K562 (cell line): ENCODE results near the gene PSMA8. TPM values are rescaled to one million over a fixed set of nuclear protein-coding genes. Genes with fewer than 3 reads are reported as not detected.

Source experiments
- ATAC-seq: fragments of 200-7000 bp; cut with Tn5 transposase; 3 replicates; pipeline ENCODE4 v1.9.1; 2020; ENCODE audit warnings: moderate library complexity
- BruUV-seq: library from RNA; stranded (reverse); fragments of 400-500 nt; replicated peaks from 2 replicates; lab custom pipeline; 2021; lab: Mats Ljungman, UMichigan
- CTCF ChIA-PET: fragments of 300-600 bp; formaldehyde crosslinking; extraction: SDS; loops from one replicate; lab custom pipeline; 2021; ENCODE audit warnings: low intra/inter-chr PET ratio; lab: Yijun Ruan, JAX
- POLR2A ChIA-PET: fragments of 300-600, 350-650 bp; sonication (Branson Sonifier 250); formaldehyde crosslinking; extraction: SDS; loops from one replicate; lab custom pipeline; 2021; ENCODE audit warnings: antibody characterized with exemption, inconsistent platforms; lab: Yijun Ruan, JAX
- DNase-seq, 4 experiments: peaks; one replicate each; pipeline versions ENCODE4 v3.0.0 to v3.0.0-alpha.2; 2011 to 2018; ENCODE audit warnings: low spot score in 3 of 4, mixed read lengths in 3 of 4; ENCODE audit errors: extremely low read depth in 1 of 4
- FAIRE-seq: peaks from 2 replicates; lab custom pipeline; 2011; peaks lifted over from hg19 to GRCh38; lab: Jason Lieb, UNC
- H2AFZ ChIP-seq: 2 replicates; pipeline ENCODE4 v1.6.0; 2011; ENCODE audit warnings: low read depth, low read length, control low read depth, inconsistent platforms
- H3K27ac ChIP-seq: fragments of 200-600 bp; 3 replicates; pipeline ENCODE4 v1.8.0; 2011; ENCODE audit warnings: low read depth, mild to moderate bottlenecking, control low read depth, inconsistent platforms, low read length, moderate library complexity, mixed read lengths; ENCODE audit errors: extremely low read depth
- H3K27me3 ChIP-seq, 2 experiments: fragments of 300-600 bp in 1 of 2; 2 replicates in 1 of 2; 3 replicates in 1 of 2; pipeline versions ENCODE4 v1.6.0 to v1.8.0; 2011; ENCODE audit warnings: inconsistent platforms in 2 of 2, low read length in 2 of 2, mild to moderate bottlenecking in 1 of 2, mixed read lengths in 1 of 2, moderate library complexity in 1 of 2; ENCODE audit not compliant: control insufficient read depth in 2 of 2, insufficient read depth in 2 of 2
- H3K36me3 ChIP-seq: fragments of 300-600 bp; 3 replicates; pipeline ENCODE4 v1.8.0; 2011; ENCODE audit warnings: mild to moderate bottlenecking, low read length, inconsistent platforms; ENCODE audit not compliant: control insufficient read depth, insufficient read depth
- H3K4me1 ChIP-seq, 2 experiments: fragments of 200-600 bp in 1 of 2; replicated peaks in 1 of 2; 2 replicates in 1 of 2; 3 replicates in 1 of 2; pipeline versions ENCODE4 v1.5.1 to v1.8.0; 2011; ENCODE audit warnings: inconsistent platforms in 2 of 2, low read length in 2 of 2, mild to moderate bottlenecking in 1 of 2, mixed read lengths in 1 of 2, moderate library complexity in 1 of 2; ENCODE audit not compliant: control insufficient read depth in 2 of 2, insufficient read depth in 2 of 2
- H3K4me2 ChIP-seq: 2 replicates; pipeline ENCODE4 v1.6.1; 2011; ENCODE audit warnings: low read length, control low read depth, inconsistent platforms, mixed read lengths; ENCODE audit not compliant: insufficient read depth
- H3K4me3 ChIP-seq: fragments of 200-600 bp; sonication (generic), shearing (Covaris generic); 2 replicates; pipeline ENCODE4 v1.5.1; 2016; ENCODE audit warnings: control low read depth, inconsistent platforms
- H3K79me2 ChIP-seq: fragments of 200-600 bp; 3 replicates; pipeline ENCODE4 v1.8.0; 2011; ENCODE audit warnings: low read length, inconsistent platforms; ENCODE audit not compliant: control insufficient read depth, insufficient read depth
- H3K9ac ChIP-seq, 2 experiments: 2 replicates each; pipeline versions ENCODE4 v1.6.0 to v1.6.1; 2011; ENCODE audit warnings: low read depth in 2 of 2, low read length in 2 of 2, control low read depth in 1 of 2, inconsistent platforms in 1 of 2, mild to moderate bottlenecking in 1 of 2, mixed read lengths in 1 of 2; ENCODE audit not compliant: insufficient read depth in 1 of 2
- H3K9me1 ChIP-seq: one replicate; pipeline ENCODE4 v1.6.0; 2011; ENCODE audit warnings: inconsistent platforms, mild to moderate bottlenecking, low read length, moderate library complexity; ENCODE audit not compliant: control insufficient read depth, insufficient read depth
- H3K9me3 ChIP-seq: replicated peaks from 2 replicates; pipeline ENCODE4 v1.5.1; 2011; ENCODE audit warnings: low read depth, low read length, inconsistent platforms; ENCODE audit not compliant: control insufficient read depth, insufficient read depth
- H4K20me1 ChIP-seq: replicated peaks from 2 replicates; pipeline ENCODE4 v1.6.1; 2011; ENCODE audit warnings: low read length, inconsistent platforms, mixed read lengths; ENCODE audit not compliant: control insufficient read depth, insufficient read depth
- CEBPB ChIP-seq: fragments of 450-650 bp; IDR thresholded peaks from 2 replicates; pipeline ENCODE4 v1.6.1; 2016; ENCODE audit warnings: missing genetic modification characterization, missing compliant biosample characterization
- FOXK2 ChIP-seq, 2 experiments: fragments of 450-650 bp; IDR thresholded peaks in 1 of 2; conservative IDR thresholded peaks in 1 of 2; 2 replicates each; pipeline ENCODE4 v1.6.1; 2016; ENCODE audit warnings: low read depth in 2 of 2, mild to moderate bottlenecking in 1 of 2
- GTF2E2 ChIP-seq: fragments of 200-800 bp; sonication (Bioruptor generic); IDR thresholded peaks from 2 replicates; pipeline ENCODE4 v1.6.1; 2016; ENCODE audit warnings: missing genetic modification characterization, missing compliant biosample characterization
- KLF6 ChIP-seq: fragments of 250-450 bp; sonication (Bioruptor Pico); IDR thresholded peaks from 2 replicates; pipeline ENCODE4 v1.4.0; 2020; ENCODE audit warnings: mild to moderate bottlenecking, moderate library complexity, borderline replicate concordance
- NEUROD1 ChIP-seq: fragments of 150-350 bp; IDR thresholded peaks from 2 replicates; pipeline ENCODE4 v1.6.1; 2014; ENCODE audit warnings: borderline replicate concordance, low read length, low read depth; ENCODE audit not compliant: partially characterized antibody
- POU5F1 ChIP-seq: fragments of 150-350 bp; IDR thresholded peaks from 2 replicates; pipeline ENCODE4 v1.6.1; 2014; ENCODE audit warnings: borderline replicate concordance, low read length, low read depth, mild to moderate bottlenecking; ENCODE audit not compliant: partially characterized antibody
- STAT5A ChIP-seq: IDR thresholded peaks from 2 replicates; pipeline ENCODE4 v1.6.1; 2012; ENCODE audit warnings: low read length, inconsistent platforms, borderline replicate concordance
- ZC3H8 ChIP-seq: fragments of 450-650 bp; IDR thresholded peaks from 2 replicates; pipeline ENCODE4 v1.6.1; 2017
- WGBS: fragments of 100-300 bp; shearing (Covaris generic); methylation state at CpG from one replicate; pipeline ENCODE4 v1.1.6; 2016; ENCODE audit warnings: low coverage, mixed read lengths; ENCODE audit not compliant: insufficient coverage; ENCODE audit errors: missing lambda C conversion rate; 5-methylcytosine and 5-hydroxymethylcytosine counted together
- in situ Hi-C: fragments of 300-500 bp; cut with MboI; formaldehyde crosslinking; loops from 4 replicates; pipeline ENCODE4 v1.15.0; 2018; ENCODE audit warnings: inconsistent platforms, mixed read lengths
- intact Hi-C: fragments of 100-400 bp; cut with micrococcal nuclease; formaldehyde crosslinking; loops from 2 replicates; pipeline ENCODE4 v1.14.2; 2022
- polyA plus RNA-seq, 8 experiments: library from polyadenylated mRNA; depleted of rRNA in 4 of 8; stranded (reverse) in 5 of 8; unstranded in 3 of 8; fragments of >200 nt; fragmentation: Nextera tagmentation in 2 of 8; fragmentation: Illumina TruSeq in 1 of 8; extraction: Ambion mirVana in 2 of 8; extraction: Trizol in 1 of 8; gene quantifications; 2 replicates each; pipeline versions ENCODE4 v1.2.1 to v1.2.3, GENCODE V29; 2011 to 2014; ENCODE audit warnings: inconsistent platforms in 1 of 8, missing spikeins in 1 of 8
- total RNA-seq, 7 experiments: library from RNA; depleted of rRNA in 6 of 7; stranded (reverse); fragments of >200 nt in 6 of 7; fragmentation: Illumina TruSeq in 2 of 7; extraction: Trizol in 2 of 7; gene quantifications; 2 replicates each; pipeline versions ENCODE4 v1.2.1 to v1.2.3, GENCODE V29; 2011 to 2021; ENCODE audit warnings: low replicate concordance in 1 of 7
- TF ChIP-seq, protein P1 (sequence below): sonication (generic); formaldehyde crosslinking; IDR thresholded peaks from 2 replicates; pipeline ENCODE4 v1.8.1; 2023; ENCODE audit warnings: mild to moderate bottlenecking, missing genetic modification reagents
- TF ChIP-seq, protein P2 (sequence below): fragments of 250-450 bp; sonication (Bioruptor Pico); IDR thresholded peaks from 2 replicates; pipeline ENCODE4 v1.5.1; 2021; ENCODE audit warnings: mild to moderate bottlenecking
- TF ChIP-seq, protein P3 (sequence below): fragments of 450-650 bp; formaldehyde crosslinking; conservative IDR thresholded peaks from 2 replicates; pipeline ENCODE4 v1.4.0; 2022; ENCODE audit warnings: mild to moderate bottlenecking, missing genetic modification characterization
- TF ChIP-seq, protein P4 (sequence below): fragments of 250-450 bp; sonication (Bioruptor Pico); IDR thresholded peaks from 2 replicates; pipeline ENCODE4 v1.8.0; 2022; ENCODE audit warnings: moderate library complexity, mild to moderate bottlenecking, inconsistent platforms
- TF ChIP-seq, protein P5 (sequence below), 2 experiments: fragments of 450-650 bp; IDR thresholded peaks; 2 replicates each; pipeline ENCODE4 v1.6.1; 2016
- TF ChIP-seq, protein P6 (sequence below): fragments of 450-650 bp; formaldehyde crosslinking; IDR thresholded peaks from 2 replicates; pipeline ENCODE4 v1.4.0; 2020; ENCODE audit warnings: mild to moderate bottlenecking, moderate library complexity

PSMA8 gene
- total and polyA plus RNA-seq, 9 of the 15 experiments (the other 6 are each of a cell fraction or from before 2014, with no cell fraction given), result not detected

DNA sequence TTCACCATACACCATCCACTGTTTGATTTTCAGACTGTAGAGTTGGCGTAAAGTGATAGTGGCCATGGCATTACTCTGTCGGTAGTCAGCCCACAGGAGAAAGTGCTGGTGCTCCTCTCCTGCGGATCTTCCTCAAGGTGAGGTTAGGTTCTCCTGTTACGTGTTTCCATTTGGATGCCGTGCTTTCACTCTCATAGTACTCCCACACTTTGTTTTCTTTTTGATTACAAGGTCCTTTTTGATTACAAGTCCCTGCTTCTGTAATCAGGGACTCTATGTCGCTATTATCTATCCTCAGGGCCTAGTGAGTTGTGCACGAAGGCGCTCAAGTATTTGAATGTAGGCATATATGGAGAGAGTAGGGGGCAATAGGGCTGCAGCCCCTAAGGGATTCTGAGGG lies 96.8 kb downstream of the PSMA8 start:
- Histone ChIP-seq H3K4me3 (no peak overlapping the region), H3K27ac (no peak overlapping the region), H2AFZ (no peak overlapping the region), H4K20me1 (no peaks in the 10 kb centered on the region), H3K79me2 (peaks cover 76% of the 10 kb centered on the region), H3K9me1 (no peaks in the 10 kb centered on the region), H3K36me3 (peaks cover 6% of the 10 kb centered on the region; the same call in 2 of the 3 replicates), H3K9ac (no peak overlapping the region), H3K4me1 (peaks cover 10 to 24% of the 10 kb centered on the region in 2 experiments; a peak in 4 of 5 replicates), H3K4me2 (no peak overlapping the region), H3K27me3 (no peaks in the 10 kb centered on the region), H3K9me3 (no peaks in the 10 kb centered on the region)
- ChIA-PET POLR2A (no interaction called here), CTCF (no interaction called here)
- in situ Hi-C loops, result no loop called here
- ATAC-seq (no peak), FAIRE-seq (no peak), DNase-seq (no peak)
- intact Hi-C loops, result no loop called here
- 80% methylated on average over 8 of the region's 8 CpGs for WGBS
- no TSS peak for BruUV-seq
- TF ChIP-seq GTF2E2 (tag) (no peak), CEBPB (tag) (no peak), POU5F1 (no peak), KLF6 (no peak), NEUROD1 (no peak), STAT5A (no peak), FOXK2 (conservative IDR thresholded peaks at IDR 0.05 in 1 of 2, IDR thresholded peaks at IDR 0.05 in 1 of 2; ENCODE audit: low read depth in 2 of 2) (no peak), ZC3H8 (no peak)
- TF ChIP-seq, protein P1, sequence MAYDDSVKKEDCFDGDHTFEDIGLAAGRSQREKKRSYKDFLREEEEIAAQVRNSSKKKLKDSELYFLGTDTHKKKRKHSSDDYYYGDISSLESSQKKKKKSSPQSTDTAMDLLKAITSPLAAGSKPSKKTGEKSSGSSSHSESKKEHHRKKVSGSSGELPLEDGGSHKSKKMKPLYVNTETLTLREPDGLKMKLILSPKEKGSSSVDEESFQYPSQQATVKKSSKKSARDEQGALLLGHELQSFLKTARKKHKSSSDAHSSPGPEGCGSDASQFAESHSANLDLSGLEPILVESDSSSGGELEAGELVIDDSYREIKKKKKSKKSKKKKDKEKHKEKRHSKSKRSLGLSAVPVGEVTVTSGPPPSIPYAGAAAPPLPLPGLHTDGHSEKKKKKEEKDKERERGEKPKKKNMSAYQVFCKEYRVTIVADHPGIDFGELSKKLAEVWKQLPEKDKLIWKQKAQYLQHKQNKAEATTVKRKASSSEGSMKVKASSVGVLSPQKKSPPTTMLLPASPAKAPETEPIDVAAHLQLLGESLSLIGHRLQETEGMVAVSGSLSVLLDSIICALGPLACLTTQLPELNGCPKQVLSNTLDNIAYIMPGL (CRISPR knock-in tag), result no peak
- TF ChIP-seq, protein P2, sequence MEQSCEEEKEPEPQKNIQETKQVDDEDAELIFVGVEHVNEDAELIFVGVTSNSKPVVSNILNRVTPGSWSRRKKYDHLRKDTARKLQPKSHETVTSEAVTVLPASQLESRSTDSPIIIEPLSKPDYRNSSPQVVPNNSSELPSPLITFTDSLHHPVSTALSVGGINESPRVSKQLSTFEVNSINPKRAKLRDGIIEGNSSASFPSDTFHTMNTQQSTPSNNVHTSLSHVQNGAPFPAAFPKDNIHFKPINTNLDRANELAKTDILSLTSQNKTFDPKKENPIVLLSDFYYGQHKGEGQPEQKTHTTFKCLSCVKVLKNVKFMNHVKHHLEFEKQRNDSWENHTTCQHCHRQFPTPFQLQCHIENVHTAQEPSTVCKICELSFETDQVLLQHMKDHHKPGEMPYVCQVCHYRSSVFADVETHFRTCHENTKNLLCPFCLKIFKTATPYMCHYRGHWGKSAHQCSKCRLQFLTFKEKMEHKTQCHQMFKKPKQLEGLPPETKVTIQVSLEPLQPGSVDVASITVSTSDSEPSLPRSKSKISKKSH (CRISPR knock-in tag), result no peak
- TF ChIP-seq, protein P3, sequence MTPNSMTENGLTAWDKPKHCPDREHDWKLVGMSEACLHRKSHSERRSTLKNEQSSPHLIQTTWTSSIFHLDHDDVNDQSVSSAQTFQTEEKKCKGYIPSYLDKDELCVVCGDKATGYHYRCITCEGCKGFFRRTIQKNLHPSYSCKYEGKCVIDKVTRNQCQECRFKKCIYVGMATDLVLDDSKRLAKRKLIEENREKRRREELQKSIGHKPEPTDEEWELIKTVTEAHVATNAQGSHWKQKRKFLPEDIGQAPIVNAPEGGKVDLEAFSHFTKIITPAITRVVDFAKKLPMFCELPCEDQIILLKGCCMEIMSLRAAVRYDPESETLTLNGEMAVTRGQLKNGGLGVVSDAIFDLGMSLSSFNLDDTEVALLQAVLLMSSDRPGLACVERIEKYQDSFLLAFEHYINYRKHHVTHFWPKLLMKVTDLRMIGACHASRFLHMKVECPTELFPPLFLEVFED, result no peak
- TF ChIP-seq, protein P4, sequence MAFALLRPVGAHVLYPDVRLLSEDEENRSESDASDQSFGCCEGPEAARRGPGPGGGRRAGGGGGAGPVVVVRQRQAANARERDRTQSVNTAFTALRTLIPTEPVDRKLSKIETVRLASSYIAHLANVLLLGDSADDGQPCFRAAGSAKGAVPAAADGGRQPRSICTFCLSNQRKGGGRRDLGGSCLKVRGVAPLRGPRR (CRISPR knock-in tag), result no peak
- TF ChIP-seq, protein P5, sequence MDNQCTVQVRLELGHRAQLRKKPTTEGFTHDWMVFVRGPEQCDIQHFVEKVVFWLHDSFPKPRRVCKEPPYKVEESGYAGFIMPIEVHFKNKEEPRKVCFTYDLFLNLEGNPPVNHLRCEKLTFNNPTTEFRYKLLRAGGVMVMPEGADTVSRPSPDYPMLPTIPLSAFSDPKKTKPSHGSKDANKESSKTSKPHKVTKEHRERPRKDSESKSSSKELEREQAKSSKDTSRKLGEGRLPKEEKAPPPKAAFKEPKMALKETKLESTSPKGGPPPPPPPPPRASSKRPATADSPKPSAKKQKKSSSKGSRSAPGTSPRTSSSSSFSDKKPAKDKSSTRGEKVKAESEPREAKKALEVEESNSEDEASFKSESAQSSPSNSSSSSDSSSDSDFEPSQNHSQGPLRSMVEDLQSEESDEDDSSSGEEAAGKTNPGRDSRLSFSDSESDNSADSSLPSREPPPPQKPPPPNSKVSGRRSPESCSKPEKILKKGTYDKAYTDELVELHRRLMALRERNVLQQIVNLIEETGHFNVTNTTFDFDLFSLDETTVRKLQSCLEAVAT (IDR thresholded peaks at IDR 0.05), result no peak
- TF ChIP-seq, protein P6, sequence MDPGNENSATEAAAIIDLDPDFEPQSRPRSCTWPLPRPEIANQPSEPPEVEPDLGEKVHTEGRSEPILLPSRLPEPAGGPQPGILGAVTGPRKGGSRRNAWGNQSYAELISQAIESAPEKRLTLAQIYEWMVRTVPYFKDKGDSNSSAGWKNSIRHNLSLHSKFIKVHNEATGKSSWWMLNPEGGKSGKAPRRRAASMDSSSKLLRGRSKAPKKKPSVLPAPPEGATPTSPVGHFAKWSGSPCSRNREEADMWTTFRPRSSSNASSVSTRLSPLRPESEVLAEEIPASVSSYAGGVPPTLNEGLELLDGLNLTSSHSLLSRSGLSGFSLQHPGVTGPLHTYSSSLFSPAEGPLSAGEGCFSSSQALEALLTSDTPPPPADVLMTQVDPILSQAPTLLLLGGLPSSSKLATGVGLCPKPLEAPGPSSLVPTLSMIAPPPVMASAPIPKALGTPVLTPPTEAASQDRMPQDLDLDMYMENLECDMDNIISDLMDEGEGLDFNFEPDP (CRISPR knock-in tag), result no peak
